Measurements from ENCODE around the gene ITGB1.
"Not testable (repeated sequence)": the region's sequence is repeated elsewhere in the genome, so short reads cannot be mapped to it uniquely, and the experiment has no call there.

Gene ITGB1

DNA sequence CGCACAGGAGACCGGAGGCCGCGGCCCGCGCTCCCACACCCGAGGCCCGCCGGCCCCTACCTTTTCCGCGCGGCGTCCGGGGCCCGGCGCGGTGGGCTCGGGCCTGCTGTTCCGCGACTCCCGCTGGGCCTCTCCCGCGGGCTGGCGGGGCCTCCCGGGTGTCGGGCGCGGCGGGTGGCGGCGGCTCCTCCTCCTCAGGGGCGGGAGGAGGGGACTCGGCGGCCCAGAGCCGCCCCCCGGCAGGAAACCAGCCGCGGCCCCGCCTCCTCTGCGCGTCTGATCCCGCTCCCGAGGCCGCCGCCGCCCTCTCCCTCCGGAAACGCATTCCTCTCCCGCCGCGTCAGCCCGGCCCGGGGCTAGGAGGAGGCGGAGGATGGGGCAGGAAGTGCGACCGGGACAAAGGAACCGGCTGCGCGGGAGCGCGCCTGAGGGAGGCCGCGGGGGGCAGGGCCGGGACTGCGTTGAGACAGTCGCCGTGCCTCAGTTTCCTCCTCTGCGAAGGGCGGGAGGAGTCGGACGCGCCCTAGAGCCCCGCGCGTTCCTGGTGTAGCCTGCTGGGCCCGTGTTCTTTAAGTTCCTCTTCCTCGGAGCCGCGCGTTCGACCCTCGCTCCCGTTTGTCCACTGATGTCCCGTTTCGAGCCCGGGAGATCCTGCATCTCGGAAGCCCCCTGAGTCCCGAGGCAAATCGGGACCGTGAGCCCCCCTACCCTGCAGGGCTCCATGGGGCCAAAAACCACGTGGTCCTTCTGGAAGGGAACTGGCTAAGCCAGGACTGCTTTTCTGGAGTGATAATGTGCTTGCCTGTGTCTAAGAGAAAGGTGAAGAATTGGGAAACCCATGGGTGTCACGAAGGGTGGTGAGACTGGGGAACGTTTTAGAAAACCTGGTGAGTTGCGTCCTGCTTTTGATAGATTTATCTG is at the start of gene ITGB1:
ITGB1 (minus strand) TSS at position 146 of the 921 bp plus-strand sequence. CDS start 22,672 bp downstream, outside the sequence.
- peak; percentile 83 for DNase-seq (ENCODE audit: low read depth)

DNA sequence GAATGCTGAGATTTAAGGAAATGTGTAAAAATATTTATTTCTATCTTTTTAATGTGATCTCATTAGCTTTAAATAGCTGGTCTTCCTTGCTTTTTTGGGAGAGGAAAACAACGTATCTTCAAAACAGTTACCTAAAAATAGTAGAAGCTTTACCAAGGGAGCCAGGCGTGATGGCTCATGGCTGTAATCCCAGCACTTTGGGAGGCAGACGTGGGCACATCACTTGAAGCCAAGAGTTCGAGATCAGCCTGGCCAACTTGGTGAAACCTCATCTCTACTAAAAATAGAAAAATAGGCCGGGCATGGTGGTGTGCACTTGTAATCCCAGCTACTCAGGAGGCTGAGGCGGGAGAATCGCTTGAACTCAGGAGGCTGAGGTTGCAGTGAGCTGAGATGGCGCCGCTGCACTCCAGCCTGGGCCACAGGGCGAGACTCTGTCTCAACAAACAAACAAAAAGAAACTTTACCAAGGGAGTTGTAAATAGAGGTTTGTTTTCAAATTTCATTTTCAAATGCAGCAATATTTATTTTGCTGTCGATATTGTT is 48.4 kb upstream of the ITGB1 start:
- DNase-seq (ENCODE audit: low read depth): no peak

DNA sequence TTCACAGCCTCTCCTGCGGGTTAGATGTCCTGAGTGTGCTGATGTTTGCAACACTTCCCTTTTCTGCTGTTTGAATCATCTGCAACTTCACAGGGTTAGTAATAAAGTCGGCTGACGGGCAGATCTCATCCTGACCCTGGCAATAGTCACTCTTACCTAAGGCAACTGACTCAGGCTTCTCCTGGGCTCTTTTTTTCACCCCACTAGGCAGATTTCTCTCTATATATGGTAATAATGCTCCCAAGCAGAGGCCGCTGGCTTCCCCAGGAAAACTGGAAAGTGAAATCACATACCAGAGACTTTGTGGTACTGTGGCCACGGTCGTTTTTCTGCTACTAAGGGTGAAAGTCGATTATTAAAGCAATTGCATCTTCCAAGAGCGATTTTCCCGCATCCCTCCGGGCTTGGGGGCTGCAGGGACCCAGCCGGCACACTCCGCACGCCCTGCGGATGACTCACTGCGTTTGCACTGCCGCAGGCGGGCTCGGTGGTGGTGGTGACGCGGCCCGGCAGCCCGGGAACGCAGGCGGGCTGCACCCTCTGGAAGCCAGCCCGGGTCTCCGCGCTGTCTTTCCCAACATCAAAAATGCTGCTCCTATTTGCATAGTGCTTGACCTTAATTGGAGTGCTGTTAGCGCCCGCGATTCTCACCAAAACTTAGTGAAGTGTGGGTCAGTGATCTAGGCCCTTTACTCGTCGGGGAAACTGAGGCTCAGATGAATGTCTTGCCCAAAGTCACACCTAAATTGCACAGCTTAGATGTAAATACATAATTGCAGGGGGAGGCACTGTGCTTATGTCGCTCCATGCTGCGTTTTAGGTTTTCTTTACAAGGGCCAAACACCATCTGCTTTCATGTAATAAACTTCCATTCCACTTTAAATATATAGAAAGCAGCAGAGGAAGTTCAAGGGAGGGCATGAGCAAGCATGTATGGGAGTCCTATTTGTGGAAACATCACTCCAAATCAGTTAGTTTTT is 47.6 kb upstream of the ITGB1 start:
- no peak for DNase-seq (ENCODE audit: low read depth)

DNA sequence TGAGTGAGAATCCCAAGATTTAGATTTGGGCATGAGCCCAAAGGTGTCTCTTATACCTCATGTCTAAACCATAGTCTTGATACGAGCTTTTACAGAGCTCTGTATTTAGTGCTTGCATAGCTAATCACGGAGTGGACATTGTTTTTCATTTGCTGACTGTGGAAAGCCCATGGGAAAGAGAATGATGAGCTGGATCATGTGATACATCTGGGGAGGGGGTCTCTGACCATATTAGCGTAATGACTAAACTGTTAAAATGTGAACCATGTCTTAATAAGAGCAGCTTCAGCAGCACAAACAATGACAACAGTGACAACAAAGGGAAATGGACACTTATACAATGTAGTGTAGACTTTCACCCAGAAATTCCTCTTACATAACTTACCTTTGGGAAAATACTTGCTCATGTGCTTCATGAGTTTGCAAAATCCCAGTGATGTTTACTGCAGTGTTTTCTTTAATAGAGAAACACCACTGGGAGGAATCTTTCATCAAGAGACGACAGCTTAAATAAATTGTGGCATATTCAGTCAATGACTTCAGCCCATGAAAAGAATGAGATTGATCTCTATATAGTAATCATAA is 44.0 kb upstream of the ITGB1 start:
- DNase-seq (ENCODE audit: low read depth): no peak

DNA sequence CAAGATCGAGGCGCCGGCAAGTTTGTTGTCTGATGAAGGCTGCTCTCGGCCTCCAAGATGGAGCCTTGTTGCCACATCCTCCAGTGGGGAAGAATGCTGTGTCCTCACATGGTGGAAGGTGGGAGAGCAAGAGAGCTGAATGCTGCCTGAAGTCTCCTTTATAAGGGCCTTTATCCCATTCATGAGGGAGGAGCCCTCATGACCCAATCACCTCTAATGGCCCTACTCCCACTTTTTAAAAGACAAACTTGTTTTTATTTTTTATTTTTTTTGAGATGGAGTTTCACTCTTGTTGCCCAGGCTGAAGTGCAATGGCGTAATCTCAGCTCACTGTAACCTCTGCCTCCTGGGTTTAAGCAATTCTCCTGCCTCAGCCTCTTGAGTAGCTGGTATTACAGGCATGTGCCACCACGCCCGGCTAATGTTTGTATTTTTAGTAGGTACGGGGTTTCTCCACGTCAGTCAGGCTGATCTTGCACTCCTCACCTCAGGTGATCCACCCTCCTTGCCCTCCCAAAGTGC is 40.1 kb upstream of the ITGB1 start:
- not testable (repeated sequence) for DNase-seq (ENCODE audit: low read depth)

DNA sequence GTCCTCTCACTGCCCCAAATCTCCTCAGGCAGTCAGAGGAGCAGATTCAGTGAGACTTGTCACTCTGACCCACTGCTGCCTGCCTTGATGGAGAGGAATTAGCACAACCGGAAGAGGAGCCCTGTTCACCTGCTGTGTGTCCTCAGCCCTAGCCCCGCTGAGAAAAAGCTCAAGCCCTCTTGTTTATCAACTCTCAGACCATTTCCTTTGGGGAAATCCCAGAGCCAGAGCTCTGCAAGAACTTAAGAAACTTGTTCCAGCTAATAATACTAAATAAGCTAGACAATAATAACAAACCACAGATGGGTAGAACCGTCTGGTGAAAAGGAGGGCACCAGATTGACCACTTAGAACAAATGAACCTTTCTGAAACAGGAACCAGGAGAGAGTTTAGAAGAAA is 37.7 kb upstream of the ITGB1 start:
- no peak for DNase-seq (ENCODE audit: low read depth)

DNA sequence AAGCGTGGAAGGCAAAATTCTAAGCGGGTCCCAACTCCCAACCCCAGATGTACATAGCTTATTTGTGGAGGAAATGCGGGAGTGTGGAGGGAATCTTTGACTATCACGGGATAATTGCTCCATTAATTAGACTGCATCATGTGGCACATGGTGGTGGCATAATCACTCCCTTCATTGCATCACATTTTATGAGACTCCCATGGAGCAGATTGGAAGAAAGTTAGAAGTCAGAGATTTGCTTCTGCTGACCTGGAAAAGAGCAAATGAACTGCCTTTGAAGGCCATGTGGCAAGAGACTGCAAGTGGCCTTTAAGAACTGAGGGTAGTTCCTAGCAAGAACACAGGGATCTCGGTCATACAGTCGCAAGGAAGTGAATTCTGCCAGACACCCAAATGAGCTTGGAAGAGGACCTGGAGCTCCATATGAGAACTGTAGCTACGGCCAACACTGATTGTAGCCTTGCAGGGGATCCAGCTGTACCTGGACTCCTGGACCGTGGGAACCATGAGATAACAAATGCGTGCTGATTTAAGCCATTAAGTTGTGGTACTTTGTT is 37.1 kb upstream of the ITGB1 start:
- DNase-seq (ENCODE audit: low read depth): no peak

DNA sequence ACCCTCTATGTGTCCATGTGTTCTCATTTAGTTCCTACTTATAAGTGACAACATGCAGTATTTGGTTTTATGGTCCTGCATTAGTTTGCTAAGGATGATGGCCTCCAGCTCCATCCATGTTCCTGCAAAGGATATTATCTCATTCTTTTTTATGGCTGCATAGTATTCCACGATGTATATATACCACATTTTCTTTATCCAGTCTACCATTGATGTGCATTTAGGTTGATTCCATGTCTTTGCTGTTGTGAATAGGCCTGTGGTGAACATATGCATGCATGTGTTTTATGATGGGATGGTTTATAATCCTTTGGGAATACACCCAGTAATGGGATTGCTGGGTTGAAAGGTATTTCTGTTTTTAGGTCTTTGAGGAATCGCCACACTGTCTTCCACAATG is 36.6 kb upstream of the ITGB1 start:
- not testable (repeated sequence) for DNase-seq (ENCODE audit: low read depth)

DNA sequence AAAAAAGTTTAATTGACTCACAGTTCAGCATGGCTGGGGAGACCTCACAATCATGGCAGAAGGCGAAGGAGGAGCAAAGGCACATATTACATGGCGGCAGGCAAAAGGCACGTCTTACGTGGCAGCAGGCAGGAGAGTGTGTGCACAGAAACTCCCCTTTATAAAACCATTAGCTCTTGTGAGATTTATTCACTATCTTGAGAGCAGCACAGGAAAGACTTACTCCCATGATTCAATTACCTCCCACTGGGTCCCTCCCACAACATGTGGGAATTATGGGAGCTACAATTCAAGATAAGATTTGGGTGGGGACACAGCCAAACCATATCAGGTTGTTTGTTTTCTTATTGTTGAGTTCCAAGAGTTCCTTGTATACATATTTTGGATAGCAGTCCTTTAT is 34.3 kb upstream of the ITGB1 start:
- DNase-seq (ENCODE audit: low read depth): not testable (repeated sequence)

DNA sequence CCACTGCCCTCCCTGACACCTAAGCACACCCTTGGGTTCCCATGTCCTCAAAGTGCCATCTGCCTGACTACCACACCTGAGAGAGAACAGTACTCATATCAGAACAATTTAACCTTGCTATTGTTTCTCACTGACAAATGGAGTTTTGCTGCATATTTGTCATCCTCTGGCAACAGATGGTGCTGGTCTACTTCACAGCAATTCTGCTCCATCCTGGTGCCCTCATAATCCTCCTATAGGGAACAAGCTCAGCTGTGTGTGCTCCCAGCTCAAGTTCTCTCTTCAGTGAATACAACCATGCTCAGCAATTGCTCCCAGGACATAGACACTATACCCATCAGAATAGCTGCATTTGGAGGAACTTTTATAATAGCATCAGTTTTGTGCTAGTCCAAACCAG is 32.8 kb upstream of the ITGB1 start:
- no peak for DNase-seq (ENCODE audit: low read depth)

DNA sequence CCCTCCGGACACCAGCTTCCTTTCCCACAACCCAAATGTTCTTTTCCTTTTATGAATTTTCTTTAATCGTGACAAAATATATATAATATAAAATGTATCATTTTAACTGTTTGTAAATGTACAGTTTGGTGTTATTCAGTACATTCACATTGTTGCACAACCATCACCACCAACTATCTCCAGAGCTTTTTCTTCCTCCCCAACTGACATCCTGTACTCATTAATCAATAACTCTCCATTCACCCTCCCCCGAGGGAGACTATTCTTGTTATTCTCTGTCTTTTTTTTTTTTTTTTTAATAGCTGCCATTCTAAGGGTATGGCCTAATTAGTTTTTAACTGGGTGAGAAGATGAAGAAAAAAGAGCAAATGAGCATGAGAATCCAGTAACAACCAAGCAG is 30.6 kb upstream of the ITGB1 start:
- no peak for DNase-seq (ENCODE audit: low read depth)

DNA sequence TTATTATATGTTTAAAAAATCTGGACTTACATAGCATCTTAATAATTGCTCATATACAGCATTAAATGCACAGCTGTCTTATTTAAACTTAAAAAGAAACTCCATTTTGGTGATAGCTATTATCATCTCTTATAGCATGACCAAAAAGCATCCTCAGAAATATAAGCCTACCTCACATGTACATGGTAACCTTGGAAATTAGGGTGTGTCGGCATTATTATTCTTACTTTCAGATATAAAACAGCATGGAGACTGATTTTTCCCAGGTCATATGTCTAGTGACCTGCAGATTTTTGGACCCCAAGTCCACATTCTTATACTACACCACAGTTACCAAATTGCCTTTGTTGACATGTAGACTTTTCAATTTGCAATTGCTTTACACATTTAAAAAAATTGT is 29.1 kb upstream of the ITGB1 start:
- DNase-seq (ENCODE audit: low read depth): no peak

DNA sequence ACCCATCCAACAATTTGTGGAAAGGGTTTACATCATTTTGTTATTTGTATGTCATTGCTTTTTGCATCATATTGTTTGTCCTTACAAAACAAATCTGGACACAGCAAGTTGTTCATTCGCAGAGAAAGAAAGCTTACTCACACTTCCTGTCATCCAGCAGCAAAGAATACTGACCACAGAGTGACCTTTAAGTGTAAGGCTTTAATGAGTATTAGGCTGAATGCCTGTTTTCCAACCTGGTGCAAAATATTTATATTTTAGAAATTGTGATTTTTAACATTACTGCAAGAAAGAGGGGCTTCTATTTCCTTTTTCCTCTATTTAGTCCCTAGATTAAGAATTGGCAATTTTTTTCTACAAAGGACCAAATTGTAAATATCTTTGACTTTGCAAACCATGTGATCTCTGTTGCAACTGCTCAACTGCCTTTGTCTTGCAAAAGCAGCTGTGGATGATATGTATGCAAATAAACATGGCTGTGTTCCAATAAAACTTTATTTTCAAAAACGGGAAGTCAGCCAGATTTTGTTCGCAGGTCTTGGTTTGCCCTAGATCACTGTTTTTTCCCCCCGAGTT is 27.8 kb upstream of the ITGB1 start:
- no peak for DNase-seq (ENCODE audit: low read depth)

DNA sequence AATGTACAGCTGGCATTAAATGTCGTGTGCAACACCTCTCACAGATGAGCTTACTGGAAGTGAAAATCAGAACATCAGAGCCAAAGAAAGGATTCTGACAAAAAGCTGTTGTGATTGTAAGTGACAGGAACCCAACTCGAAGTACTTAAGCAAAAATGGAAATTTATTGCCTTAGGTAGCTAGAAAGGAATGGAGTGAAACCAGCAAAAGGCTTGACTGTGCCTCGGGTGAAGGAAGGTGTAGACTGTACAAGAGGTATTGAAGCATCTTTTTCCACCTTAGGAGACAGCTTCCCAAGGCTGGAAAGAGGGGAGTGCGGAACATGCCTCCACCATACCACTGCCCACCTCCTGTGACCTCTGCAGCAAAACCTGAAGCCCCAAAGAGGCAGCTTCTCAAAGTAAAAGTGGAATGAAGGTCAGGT is 27.3 kb upstream of the ITGB1 start:
- DNase-seq (ENCODE audit: low read depth): no peak

DNA sequence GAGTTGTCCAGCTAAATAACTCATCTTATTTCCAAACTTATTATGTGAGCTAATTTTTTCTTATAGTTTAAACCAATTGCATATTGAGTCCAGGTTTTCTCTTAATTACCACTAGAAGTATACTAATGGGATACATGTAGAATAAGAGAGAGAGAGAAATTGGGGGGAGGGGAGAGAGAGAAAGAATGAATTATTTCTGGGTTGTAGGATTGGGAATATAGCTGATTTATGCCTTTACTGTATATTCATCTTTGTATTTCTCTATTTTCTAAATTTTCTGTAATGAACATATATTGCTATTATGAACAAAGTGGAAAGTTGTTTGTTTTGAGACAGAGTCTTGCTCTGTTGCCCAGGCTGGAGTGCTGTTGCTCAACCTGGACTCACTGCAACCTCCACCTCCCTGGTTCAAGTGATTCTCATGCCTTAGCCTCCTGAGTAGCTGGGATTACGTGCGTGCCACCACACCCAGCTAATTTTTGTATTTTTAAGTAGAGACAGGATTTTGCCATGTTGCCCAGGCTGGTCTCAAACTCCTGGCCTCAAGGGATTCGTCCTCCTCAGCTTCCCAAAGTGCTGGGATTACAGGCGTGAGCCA is 26.1 kb upstream of the ITGB1 start:
- no peak for DNase-seq (ENCODE audit: low read depth)

DNA sequence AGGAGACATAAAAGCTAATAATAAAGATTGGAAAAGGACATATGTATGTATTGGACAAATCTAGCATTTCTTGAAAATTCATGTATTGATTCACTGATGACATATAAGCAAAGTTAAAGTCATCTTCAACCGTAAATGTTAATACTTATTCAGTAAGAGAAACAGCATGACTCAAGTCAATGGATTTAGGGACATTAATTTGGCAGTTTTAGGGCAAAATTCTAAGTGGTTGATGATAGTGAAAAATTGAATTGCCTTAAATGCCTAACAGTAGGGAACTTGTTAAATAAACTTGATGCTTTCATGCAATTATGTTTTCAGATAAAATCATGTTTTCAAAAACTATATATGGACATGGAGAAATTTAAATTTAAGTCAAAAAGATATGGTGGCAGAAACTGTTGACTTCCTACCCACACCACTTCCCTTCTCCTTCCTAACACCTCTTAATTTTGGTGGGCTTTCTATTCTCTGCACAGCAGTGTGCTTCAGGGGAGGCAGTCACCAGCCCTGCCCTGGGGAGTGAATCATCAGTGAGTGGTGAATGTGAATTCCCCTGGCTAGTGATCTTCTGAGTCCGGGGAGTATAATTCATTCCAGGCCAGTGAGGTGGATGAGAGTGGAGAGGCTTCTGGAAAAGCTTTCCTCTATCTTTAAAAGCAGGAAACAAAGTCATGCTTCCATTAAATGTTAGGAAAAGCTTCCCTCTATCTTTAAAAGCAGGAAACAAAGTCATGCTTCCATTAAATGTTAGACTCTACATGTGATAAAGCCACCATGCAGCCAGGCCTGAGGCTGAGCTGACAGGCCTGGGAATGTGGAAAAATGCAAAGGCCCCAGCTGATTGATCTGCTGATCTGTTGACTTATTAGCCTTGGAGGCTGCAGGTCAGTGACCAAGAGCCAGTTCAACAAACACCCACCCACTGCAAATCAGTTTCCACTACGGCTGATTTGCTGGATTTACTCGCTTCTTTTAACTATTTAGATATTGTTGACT is 25.2 kb upstream of the ITGB1 start:
- no peak for DNase-seq (ENCODE audit: low read depth)

DNA sequence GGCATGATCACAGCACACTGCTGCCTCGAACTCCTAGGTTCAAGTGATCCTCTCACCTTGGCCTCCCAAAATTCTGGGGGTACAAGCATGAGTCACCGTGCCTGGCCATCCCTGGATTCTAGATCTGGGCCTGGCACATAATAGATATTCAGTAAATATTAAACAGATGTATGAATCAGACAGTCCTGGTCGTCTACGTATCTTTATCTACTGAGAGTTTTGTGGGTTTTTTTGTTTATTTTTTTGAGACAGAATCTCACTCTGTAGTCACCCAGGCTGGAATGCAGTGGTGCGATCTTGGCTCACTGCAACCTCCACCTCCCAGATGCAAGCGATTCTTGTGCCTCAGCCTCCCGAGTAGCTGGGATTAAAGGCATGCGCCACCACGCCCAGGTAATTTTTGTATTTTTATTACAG is 24.3 kb upstream of the ITGB1 start:
- no peak for DNase-seq (ENCODE audit: low read depth)

DNA sequence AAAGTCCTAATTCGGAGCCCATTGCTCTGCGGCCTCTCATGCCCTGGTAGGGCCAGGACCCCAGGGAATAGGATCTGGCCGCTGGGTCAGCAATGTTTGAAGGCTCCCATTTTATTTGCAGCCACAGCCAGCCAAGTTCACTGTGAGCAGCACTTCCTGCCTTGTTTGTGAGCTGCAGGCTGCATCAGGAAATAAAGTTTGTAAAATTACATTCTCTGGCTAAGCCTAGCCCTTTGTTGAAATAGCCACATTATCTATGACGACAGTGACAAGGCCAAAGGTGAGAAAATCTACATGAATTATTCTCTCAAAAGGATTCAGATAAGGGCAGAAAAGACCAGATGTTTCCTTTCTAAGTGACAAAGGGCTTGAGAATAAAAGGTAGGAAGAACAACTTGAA is 23.7 kb upstream of the ITGB1 start:
- DNase-seq (ENCODE audit: low read depth): no peak
